GM18868 (cell line): ENCODE data around the gene SYNC.

Experiments used
- ATAC-seq: cut with Tn5 transposase; IDR thresholded peaks from one replicate; pipeline ENCODE4 v1.9.1; 2021; ENCODE audit warnings: mild to moderate bottlenecking, moderate library complexity; ENCODE audit not compliant: unreplicated experiment

SYNC gene

GRCh38 chr1:32702599-32703478 lies at the start of gene SYNC:
Gene SYNC, minus strand, starts transcription at chr1:32702770. Its CDS starts 110 bp downstream, at chr1:32702660.
- no peak for ATAC-seq

GRCh38 chr1:32749771-32750170 lies 47.2 kb upstream of the SYNC start:
- ATAC-seq = no peak

- no peak for ATAC-seq
Observed at GRCh38 chr1:32749332-32749731, 46.8 kb upstream of the SYNC start.

- no peak for ATAC-seq
Observed at GRCh38 chr1:32748926-32749325, 46.4 kb upstream of the SYNC start.

- no peak for ATAC-seq
Observed at GRCh38 chr1:32748348-32748747, 45.8 kb upstream of the SYNC start.

GRCh38 chr1:32746130-32746529 lies 43.6 kb upstream of the SYNC start:
- ATAC-seq = no peak

- ATAC-seq = no peak
Observed at GRCh38 chr1:32744071-32744425, 41.5 kb upstream of the SYNC start.

GRCh38 chr1:32743380-32744070 lies 41.0 kb upstream of the SYNC start:
- no peak for ATAC-seq

- ATAC-seq = no peak
Observed at GRCh38 chr1:32742956-32743355, 40.4 kb upstream of the SYNC start.

GRCh38 chr1:32742199-32742947 lies 39.8 kb upstream of the SYNC start:
- ATAC-seq = no peak

GRCh38 chr1:32741413-32742198 lies 39.0 kb upstream of the SYNC start:
- no peak for ATAC-seq

- no peak for ATAC-seq
Observed at GRCh38 chr1:32741059-32741412, 38.5 kb upstream of the SYNC start.

GRCh38 chr1:32736812-32737791 lies 34.5 kb upstream of the SYNC start:
- no peak for ATAC-seq

- ATAC-seq = no peak
Observed at GRCh38 chr1:32733582-32734321, 31.2 kb upstream of the SYNC start.

GRCh38 chr1:32729254-32730046 lies 26.9 kb upstream of the SYNC start:
- ATAC-seq = no peak

GRCh38 chr1:32728413-32729077 lies 26.0 kb upstream of the SYNC start:
- no peak for ATAC-seq

- ATAC-seq = no peak
Observed at GRCh38 chr1:32727876-32728275, 25.3 kb upstream of the SYNC start.

- no peak for ATAC-seq
Observed at GRCh38 chr1:32725615-32725982, 23.0 kb upstream of the SYNC start.
